HK-2 (cell line): Measurements from ENCODE around the gene SATB2.

ENCODE experiments used
- DNase-seq: peaks from one replicate; pipeline ENCODE4 v3.0.0-alpha.2; 2018; ENCODE audit not compliant: unreplicated experiment

SATB2 gene

GRCh38 chr2:199257261-199258224 lies 200.2 kb downstream of the SATB2 start:
- no peak for DNase-seq

GRCh38 chr2:199230091-199230490 lies 227.6 kb downstream of the SATB2 start:
- no peak for DNase-seq

GRCh38 chr2:199228887-199229819 lies 228.6 kb downstream of the SATB2 start:
- peak; percentile 82 for DNase-seq

- DNase-seq = no peak
These were observed 233.9 kb downstream of the SATB2 start for GRCh38 chr2:199223791-199224190.

GRCh38 chr2:199220920-199221319 lies 236.8 kb downstream of the SATB2 start:
- no peak for DNase-seq

GRCh38 chr2:199219551-199219950 lies 238.2 kb downstream of the SATB2 start:
- no peak for DNase-seq
